Left ventricle myocardium inferior (tissue), 1 donor: Measurements from ENCODE around the gene RIMS1. TPM values are rescaled to one million over a fixed set of nuclear protein-coding genes. Genes with fewer than 3 reads are reported as not detected.

Experiments used
- DNase-seq: peaks from one replicate; pipeline ENCODE4 v3.0.0-alpha.2; 2020
- H3K27ac ChIP-seq: fragments of 200-600 bp; replicated peaks from 2 replicates; pipeline ENCODE4 v1.8.0; 2021
- H3K27me3 ChIP-seq: fragments of 200-600 bp; 2 replicates; pipeline ENCODE4 v1.8.0; 2021; ENCODE audit warnings: low read depth
- H3K36me3 ChIP-seq: fragments of 200-600 bp; 2 replicates; pipeline ENCODE4 v1.8.0; 2021
- H3K4me1 ChIP-seq: fragments of 200-600 bp; 2 replicates; pipeline ENCODE4 v1.8.0; 2021
- H3K4me3 ChIP-seq: fragments of 200-600 bp; 2 replicates; pipeline ENCODE4 v1.8.0; 2021; ENCODE audit warnings: mild to moderate bottlenecking, moderate library complexity
- H3K9me3 ChIP-seq: fragments of 200-600 bp; replicated peaks from 2 replicates; pipeline ENCODE4 v1.8.0; 2021
- intact Hi-C: fragments of 100-400 bp; cut with micrococcal nuclease; formaldehyde crosslinking; loops from one replicate; pipeline ENCODE4 v1.11.0; 2022
- total RNA-seq: library from RNA; stranded (reverse); fragmentation: NEBNext Ultra II Directional; extraction: Animal tissue kit (Norgen Biotek cat#: 25700); gene quantifications from one replicate; pipeline ENCODE4 v1.2.1, GENCODE V29; 2021
- TF ChIP-seq, protein P1 (sequence below): fragments of 200-600 bp; IDR thresholded peaks from 2 replicates; pipeline ENCODE4 v1.8.0; 2021; ENCODE audit warnings: antibody characterized with exemption, mild to moderate bottlenecking, borderline replicate concordance
- donor health status: DM: no; HTN: yes; CAD: no; lungs with severe emphysema.

RIMS1 gene
- total RNA-seq, 1 donor from 2014 or later: 0.93 TPM

DNA sequence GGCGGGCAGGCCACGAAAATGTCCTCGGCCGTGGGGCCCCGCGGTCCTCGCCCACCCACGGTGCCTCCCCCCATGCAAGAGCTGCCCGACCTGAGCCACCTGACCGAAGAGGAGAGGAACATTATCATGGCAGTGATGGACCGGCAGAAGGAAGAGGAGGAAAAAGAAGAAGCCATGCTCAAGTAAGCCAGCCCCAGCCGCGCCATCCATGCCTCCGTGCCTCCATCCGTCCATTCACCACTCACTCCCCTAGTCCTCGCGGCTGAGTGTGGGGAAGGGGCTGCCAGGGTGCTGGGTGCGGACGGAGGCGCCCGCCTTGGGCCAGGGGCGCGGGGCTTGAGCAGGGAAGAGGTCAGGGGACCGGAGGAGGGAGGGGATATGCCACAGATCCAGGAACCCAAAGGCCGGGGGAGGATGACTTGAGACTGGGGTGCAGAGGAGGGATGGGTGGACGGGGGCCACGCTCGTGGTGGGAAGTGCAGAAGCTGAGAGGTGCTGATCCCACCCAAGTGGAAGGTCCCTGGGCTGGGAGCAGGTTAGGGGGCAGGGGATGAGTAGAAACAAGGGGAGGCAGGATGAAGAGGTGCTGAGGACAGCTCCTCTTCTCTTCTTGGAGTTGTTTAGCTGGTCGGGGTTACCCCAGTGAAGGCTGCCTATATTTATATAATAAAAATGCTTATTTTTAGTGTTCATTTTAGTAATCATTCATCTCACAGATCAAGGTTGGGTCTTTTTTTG, 825 bp downstream of the RIMS1 start:
- no peaks in the 10 kb centered on the region for H3K9me3 ChIP-seq
- H3K27me3 ChIP-seq: peaks cover 66% of the 10 kb centered on the region
- TF ChIP-seq, protein P1, sequence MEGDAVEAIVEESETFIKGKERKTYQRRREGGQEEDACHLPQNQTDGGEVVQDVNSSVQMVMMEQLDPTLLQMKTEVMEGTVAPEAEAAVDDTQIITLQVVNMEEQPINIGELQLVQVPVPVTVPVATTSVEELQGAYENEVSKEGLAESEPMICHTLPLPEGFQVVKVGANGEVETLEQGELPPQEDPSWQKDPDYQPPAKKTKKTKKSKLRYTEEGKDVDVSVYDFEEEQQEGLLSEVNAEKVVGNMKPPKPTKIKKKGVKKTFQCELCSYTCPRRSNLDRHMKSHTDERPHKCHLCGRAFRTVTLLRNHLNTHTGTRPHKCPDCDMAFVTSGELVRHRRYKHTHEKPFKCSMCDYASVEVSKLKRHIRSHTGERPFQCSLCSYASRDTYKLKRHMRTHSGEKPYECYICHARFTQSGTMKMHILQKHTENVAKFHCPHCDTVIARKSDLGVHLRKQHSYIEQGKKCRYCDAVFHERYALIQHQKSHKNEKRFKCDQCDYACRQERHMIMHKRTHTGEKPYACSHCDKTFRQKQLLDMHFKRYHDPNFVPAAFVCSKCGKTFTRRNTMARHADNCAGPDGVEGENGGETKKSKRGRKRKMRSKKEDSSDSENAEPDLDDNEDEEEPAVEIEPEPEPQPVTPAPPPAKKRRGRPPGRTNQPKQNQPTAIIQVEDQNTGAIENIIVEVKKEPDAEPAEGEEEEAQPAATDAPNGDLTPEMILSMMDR: no peak
- H3K27ac ChIP-seq: no peak overlapping the region
- peaks cover 7% of the 10 kb centered on the region for H3K4me1 ChIP-seq
- no peaks in the 10 kb centered on the region for H3K36me3 ChIP-seq
- intact Hi-C loops: no loop called here
- no peak for DNase-seq
- peak overlapping the region; percentile 60 for H3K4me3 ChIP-seq

DNA sequence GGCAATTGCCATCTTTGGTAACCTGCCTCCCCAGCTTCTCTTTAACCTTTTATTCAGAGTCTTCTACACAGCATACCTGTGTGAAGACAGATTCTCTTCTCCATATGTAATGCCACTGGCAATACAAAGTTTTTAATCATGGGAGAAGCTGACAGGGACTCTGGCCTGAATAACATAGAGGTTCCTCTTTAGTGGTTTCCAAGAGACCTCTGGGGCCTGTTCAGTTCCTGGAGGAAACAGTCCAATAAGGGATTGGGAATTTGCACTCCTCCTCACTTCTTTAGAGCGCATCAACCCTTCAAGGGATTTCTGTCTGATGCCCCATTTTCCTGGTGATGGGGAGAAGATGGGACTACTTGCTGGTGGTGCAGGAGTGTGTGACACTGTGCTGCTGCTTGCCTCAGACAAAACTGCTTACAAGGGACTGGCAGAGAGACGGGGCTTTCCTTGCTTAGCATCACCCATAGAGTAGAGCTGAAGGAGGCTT, 1.4 kb downstream of the RIMS1 start:
- Histone ChIP-seq H3K9me3 (no peaks in the 10 kb centered on the region), H3K36me3 (no peaks in the 10 kb centered on the region), H3K4me3 (no peak overlapping the region), H3K27ac (no peak overlapping the region), H3K4me1 (peaks cover 7% of the 10 kb centered on the region), H3K27me3 (peaks cover 69% of the 10 kb centered on the region)
- no peak for DNase-seq
- intact Hi-C loops: no loop called here
- TF ChIP-seq, protein P1: no peak

DNA sequence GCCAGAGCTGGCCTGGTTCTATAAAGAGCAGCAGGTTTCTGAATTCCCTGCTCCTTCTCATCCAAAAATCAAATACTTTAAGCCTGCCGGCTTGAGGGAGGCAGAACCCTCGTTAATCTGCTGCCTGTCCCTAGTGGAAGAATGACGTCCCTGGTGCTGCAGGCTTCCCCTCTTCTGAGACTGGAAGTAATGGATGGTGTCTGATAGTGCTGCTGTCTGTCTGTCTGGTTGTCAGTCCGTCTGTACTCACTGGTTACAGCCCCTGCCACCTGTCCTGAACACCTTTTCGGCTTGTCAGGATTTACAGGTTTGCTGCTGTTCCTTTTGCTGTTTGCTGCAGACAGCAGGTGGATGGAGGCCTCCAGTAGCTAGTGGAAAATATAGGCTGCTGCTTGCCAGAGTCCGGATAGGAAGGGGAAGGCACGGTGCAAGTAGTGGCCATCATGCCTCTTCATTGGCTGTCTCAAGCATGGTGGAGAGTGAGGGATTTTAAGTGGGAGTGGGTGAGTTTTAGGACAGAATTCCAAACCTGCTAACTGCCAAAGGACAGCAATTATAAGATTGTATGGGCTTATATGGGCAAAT, 2.5 kb downstream of the RIMS1 start:
- Histone ChIP-seq H3K4me3 (no peak overlapping the region), H3K27me3 (peaks cover 59% of the 10 kb centered on the region), H3K4me1 (peaks cover 7% of the 10 kb centered on the region), H3K9me3 (no peaks in the 10 kb centered on the region), H3K27ac (no peak overlapping the region), H3K36me3 (no peaks in the 10 kb centered on the region)
- DNase-seq: no peak
- intact Hi-C loops: no loop called here
- TF ChIP-seq, protein P1: no peak

DNA sequence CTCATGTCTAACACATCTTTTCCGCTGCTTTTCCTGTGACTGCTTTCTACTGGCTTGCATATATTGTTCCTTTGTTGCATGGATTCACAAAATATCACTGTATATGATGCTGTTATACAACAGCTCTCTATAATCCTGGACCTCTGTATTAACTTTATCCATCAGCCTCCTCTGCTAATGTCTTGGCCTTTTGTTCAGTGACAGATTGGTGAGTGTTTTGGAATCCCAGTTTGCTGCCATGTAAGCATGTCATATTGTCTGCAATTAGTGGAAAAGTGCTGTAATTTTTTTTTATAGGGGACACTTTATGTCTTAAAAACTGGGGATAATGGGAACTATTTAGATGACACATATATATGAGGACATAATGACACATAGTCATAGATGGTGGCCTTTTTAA, 3.0 kb downstream of the RIMS1 start:
- H3K27ac ChIP-seq: no peak overlapping the region
- intact Hi-C loops: no loop called here
- H3K9me3 ChIP-seq: no peaks in the 10 kb centered on the region
- peaks cover 54% of the 10 kb centered on the region for H3K27me3 ChIP-seq
- TF ChIP-seq, protein P1: no peak
- DNase-seq: no peak
- H3K4me3 ChIP-seq: no peak overlapping the region
- H3K36me3 ChIP-seq: no peaks in the 10 kb centered on the region
- peaks cover 7% of the 10 kb centered on the region for H3K4me1 ChIP-seq

DNA sequence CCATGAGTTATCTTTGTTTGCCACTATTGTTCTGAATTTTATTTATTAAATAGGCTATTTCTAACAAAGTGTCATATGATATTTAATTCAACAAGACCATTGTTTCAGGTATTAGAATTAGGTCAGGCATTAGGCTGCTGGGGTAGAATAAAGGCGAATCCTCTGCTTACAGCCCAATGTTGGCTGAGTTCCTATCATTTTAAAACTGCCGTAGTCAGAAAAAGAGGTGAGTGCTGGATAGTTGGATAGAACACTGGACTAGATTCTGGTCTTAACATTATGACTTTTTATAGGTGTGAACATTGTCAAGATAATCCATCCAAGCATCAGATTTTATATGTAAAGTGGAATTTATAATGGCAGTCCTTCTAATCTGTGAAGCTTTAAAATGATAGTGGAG, 6.3 kb downstream of the RIMS1 start:
- Histone ChIP-seq H3K4me3 (no peak overlapping the region), H3K4me1 (no peaks in the 10 kb centered on the region), H3K36me3 (no peaks in the 10 kb centered on the region), H3K27me3 (peaks cover 21% of the 10 kb centered on the region), H3K27ac (no peak overlapping the region), H3K9me3 (no peaks in the 10 kb centered on the region)
- TF ChIP-seq, protein P1: no peak
- DNase-seq: no peak
- intact Hi-C loops: no loop called here
